ENCODE results near the gene CDH4.

GRCh38 chr20:61801065-61801360, 549.0 kb downstream of the CDH4 start:
- TF ChIP-seq CTCF (IDR thresholded peaks at IDR 0.05): no peak
- TF ChIP-seq EP300 (IDR thresholded peaks at IDR 0.05): no peak

All from ovary (tissue), 3 donors.